Measurements from ENCODE around the gene PTPN18.

PTPN18 gene

DNA sequence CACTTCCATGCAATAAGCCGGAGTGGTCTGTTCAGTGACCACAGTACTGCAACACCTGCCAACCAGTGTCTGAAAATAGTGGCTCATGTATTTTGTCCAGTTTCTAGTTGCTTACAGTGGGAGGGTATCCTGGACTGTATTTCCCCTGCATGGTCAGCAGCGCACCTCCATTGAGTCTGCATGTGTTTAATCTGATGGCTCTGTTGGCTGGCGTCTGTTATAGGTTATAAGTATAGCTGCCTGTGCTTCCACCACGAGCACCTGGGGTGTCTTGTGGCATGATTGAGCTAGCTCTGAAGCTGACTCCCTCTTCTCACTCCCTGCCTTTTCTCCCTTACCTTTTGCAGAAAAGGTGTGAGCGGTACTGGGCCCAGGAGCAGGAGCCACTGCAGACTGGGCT, 12.9 kb downstream of the PTPN18 start:
- no peak for DNase-seq

DNA sequence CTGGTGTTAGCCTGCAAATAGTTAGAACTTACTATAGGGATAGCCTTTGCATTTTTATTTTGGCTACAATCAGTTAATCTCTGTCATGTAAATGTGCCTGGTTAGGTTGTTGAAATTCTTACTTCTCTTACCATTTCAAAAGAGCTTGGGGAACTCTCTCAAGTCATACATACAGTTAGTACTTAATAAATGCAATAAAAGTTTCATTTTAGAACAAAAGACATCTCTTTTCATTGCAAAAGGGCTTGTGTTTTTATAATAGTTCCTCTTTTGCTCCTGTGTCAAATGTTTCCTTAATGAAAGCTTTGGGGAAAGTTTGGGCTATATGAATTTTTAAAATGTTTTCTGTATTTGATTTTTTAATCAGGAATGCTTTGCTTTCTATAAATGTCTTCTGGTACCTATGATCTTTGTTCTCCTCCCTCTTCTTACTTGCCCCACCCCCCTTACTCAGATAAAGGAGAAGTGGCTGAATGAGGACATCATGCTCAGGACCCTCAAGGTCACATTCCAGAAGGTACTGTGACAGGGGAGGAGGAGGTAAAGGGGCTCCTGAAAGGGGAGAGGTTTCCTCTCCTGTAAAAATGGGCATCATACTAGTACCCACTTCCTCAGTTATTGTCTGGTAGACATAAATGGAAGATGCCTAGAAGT, 13.6 kb downstream of the PTPN18 start:
- no peak for DNase-seq

DNA sequence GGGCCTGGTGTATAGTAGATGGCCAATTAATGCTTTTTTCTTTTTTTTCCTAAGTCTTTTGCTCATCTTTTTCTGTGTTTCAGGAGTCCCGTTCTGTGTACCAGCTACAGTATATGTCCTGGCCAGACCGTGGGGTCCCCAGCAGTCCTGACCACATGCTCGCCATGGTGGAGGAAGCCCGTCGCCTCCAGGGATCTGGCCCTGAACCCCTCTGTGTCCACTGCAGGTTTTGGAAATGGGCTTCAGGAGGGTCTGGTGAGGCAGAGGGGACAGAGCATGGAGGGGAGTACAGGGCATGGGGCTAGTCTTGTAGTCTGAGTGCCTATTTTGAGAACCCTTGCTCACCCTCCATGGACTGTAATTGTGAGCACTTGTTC, 14.1 kb downstream of the PTPN18 start:
- no peak for DNase-seq

DNA sequence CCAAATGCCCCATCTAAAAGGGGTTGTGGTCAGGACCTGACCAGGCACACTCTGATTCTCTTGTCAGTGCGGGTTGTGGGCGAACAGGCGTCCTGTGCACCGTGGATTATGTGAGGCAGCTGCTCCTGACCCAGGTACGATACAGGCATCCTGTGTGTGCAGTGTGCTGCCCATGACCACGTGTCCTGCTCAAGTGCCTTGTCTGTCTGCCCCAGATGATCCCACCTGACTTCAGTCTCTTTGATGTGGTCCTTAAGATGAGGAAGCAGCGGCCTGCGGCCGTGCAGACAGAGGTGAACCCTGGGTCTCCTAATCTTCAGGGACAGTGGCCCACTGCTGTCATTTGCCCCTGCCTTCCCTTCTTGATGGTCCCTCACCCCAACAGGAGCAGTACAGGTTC, 14.6 kb downstream of the PTPN18 start:
- no peak for DNase-seq

DNA sequence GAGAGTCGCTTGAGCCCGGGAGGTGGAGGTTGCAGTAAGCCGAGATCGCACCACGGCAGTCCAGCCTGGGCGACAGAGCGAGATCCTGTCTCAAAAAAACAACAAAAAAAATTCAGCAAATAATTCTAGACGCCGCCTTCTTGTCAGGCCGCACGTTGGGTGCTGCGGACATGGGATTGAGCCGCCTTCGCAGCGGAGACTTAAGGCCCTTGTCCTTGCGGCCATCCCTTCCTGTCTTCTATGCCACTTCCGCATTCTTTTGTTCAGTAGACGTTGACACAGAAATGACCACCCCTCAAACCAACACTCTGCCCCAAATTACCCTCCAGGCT, 15.8 kb downstream of the PTPN18 start:
- no peak for DNase-seq

DNA sequence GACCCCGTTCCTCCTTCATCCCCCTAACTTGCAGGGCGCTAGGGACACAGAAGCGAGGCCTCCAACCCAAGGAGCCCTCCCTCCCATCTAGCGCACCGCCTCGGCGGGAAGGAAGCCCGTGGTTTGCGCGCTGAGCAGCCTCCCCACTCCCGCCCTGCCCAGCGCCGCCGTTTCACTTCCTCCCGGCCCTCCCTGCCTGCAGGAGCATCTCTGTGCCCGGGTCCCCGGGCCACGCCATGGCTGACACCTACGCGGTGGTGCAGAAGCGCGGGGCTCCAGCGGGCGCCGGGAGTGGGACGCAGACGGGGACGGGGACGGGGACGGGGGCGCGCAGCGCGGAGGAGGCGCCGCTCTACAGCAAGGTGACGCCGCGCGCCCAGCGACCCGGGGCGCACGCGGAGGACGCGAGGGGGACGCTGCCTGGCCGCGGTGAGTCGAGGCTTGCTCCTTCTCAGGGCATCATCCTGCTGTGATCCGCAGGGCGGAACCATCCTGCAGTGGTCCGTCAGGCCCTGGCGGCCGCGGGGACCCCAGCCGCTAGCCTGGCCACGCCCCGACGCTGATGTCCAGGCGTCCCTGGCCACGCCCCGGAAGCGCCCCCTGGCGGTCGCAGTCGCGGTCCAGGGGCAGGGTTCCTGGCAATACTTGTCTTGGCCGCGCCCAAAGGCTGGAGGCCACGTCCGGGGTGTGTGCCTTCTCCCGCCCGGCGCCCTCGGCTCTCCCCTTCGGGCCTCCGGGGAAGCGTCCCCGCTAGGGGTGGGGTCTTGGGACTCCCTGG, 16.4 kb downstream of the PTPN18 start:
- peak; percentile 51 for DNase-seq

DNA sequence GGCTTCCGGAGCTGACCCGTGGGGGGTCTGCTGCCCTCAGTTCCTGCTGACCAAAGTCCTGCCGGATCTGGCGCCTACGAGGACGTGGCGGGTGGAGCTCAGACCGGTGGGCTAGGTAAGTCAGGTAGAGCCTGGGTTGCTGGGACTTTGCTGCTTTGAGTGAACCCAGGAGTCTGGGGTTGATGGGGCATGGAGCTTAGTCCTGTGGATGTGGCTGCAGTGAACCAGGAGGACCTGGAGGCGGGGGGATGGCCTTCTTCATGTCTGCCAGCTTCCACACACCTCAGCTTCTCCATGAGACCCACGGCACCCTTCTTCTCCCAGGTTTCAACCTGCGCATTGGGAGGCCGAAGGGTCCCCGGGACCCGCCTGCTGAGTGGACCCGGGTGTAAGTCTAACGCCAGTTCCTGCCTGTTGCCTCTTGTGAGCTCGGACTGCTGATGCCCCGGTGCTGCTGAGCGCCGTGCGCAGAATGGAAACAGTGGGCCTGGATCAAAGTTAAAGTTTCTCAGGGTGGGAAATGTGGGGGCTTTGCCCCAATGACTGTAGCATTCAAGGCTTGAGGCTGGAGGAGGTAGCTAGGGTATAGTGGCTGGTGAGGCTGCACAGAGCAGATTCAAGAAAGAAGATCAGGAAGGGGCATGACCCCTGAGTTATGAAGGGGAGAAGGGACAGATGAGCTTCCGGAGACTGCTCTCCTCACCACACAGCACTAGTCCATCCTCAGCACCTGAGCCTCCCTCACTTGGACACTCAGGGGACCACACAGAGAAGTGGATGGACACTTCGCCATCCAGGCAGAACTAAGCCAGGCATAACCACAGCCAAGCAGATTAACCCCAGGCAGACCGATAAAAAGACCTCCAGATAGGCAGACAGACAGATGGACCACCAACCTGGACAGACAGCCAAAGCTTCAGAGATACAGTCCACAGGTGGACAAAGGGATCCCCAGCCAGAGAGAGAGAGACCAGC, 17.3 kb downstream of the PTPN18 start:
- no peak for DNase-seq

DNA sequence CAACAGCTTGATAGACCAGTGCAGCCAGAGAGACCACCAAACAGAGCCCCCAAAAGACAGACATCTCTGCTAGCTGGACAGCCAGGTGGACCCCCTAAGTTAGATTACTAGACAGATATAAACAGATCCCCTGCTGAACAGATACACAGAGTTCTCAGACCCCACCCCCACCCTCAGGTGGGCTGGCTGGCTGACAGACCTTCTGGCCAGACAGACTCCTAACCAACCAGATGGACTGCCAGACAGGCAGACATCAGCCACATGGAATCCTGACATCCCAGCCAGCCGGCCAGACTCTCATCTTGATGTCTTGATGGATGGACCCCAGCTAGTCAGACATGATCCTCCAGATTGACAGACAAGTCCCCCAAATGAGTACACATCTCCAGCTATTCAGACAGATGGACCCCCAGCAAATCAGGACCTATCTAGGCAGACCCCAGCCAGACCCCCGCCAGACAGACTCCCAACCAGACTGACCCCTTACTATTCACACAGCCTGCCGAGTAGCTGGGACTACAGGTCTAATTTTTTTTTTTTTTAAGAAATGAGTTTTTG, 18.0 kb downstream of the PTPN18 start:
- DNase-seq, result no peak

DNA sequence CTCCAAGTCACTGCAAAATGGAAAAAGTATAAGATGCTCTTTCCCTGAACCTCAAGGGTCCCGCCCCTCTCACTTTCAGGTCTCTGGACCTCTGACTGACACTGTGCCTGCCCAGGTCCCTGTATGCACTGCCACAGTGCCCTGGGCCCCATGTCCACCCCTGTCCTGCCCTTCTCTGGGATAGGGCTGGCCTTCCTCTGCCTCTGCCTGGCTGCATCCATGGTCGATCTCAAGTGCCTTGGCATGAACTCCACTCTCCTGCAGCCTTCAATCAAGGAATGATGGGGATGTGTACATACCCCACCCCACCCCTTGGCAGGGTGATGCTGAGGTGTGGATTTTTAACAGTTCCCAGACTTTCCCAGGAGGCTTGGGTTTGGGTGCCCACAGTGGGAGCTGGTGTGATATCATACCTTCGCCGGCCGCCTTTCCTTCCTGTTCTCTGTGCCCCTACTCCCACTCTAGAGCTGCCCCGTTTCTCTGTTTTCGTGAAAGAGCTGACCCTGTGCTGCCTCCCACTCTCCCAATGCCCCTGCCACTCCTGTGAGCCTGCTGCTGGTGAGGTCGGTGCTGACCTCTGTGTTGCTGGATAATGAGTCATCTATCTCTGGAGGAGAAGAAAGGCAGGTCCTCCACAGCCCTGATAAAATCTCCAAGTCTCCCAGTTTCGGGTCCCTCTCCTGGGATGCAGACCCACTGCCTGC, 18.9 kb downstream of the PTPN18 start:
- no peak for DNase-seq

DNA sequence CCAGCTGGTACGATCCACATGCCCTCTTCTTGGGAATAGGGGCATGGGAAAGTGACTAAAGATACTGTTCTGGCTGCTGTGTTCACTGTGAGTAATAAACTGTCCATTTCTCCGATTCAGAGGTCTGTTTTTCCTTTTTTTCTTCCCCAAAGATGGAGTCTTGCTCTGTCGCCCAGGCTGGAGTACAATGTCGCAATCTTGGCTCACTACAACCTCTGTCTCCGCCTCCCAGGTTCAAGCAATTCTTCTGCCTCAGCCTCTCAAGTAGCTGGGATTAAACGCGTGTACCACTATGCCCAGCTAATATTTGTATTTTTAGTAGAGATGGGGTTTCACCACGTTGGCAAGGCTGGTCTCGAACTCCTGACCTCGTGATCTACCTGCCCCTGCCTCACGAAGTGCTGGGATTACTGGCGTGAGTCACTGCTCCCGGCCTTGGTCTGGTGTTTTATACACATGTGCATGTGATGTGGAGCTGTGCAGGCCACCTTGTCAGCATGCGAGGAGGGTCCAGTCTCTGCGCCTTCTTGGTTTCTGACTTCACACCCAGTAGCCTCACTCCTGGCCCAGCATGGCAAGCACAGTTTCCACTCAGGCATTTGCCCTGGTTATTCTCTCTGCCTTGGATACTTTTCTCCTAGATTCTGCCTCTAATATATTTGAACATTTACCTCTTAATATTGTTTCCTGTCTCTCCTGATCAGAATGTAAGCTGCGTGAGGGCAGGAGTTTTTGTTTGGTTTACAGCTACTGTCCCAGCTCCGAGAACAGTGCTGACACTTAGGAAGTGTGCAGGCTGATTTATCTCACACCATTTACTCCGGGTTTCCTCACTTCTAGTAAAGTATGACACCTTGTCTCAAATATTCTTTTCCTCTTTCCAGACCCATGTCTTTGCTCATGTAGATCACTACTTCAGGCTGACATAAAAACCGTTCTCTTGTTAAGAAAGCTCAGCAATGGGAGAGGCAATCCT, 19.7 kb downstream of the PTPN18 start:
- no peak for DNase-seq

DNA sequence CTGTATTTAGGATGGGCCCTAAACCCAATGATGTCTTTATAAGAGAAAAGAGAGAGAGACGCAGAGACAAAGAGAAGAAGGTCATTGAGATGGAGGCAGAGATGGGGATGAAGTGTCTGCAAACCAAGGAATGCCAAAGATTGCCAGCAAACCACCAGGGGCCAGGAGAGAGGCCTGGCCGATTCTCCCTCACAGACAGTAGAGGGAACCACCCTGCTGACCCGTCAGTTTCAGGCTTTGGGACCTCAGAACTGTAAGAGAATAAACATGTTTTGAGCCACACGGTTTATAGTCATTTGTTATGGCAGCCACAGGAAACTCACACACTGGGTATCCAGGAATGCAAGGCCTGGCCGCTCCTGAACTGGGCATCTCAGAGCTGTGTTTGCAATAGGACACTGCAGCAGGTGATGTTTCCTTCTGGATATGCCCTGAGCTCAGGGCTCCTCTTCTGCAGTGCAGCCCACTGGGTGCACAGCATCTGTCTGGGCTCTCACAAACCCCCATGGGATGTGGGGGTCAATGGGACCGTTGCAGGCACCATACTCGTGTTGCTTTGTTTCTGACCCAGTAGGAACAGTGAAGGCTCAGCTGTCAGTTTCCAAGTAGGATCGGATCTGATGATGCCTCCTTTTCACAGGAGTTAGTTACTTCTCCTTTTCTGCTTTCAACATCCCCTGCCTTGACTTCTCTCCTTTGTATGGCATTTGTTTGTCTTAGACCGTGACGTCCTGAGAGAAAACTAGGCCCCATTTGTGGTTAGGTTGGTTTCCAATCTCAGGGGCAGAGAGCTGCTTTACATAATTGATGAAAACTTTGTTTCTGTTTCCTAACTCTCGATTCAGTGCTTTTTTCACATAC, 20.8 kb downstream of the PTPN18 start:
- no peak for DNase-seq

DNA sequence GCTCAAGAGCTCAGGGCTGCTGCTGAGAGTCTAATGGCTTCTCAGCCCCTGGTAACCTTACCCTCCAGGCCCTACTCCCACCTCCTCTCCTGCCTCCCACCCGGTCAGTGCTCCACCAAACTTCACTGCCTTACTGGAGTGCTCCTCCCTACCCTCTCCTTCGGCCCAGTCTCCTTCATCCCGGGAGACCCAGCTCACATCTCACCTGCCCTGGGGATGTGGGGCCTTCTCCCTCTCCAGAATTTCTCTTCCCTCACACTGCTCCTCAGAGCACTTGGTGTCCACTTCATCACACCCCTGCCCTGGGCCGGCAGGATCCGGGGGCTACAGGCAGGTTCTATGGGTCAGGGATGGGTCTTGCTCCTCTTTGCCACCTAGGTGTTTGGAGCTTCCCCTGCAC, 21.6 kb downstream of the PTPN18 start:
- no peak for DNase-seq

DNA sequence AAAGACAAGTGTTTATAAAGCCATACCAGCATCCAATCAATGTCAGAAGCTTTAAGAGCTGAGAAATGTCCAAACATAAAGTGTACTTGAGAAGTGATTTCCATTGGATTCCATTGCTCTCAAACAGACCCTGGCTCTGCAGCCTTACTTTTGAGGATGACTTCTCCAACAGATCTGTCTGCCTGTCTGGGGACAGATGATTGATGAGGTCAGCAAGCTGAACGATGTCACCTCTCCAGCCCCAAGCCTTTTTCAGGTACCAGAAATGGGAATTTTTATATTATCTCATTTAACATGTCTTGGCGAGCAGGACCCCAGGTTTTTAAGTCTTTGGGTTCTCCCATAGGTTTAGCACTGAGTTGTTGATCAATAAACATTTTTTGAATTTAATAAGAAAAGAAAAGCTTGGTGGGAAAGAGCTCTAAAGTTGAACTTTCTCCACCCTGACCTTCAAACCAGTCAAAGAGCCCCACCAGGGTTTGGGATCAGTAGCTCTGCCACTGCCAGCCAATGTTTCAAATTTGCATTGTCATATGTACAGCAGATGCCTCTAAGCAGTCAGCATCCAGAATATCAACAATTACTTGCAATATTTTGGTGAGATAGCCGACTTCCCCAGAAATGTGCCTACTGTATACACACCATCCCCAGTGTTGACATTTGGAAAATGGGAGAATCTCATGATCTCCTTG, 22.5 kb downstream of the PTPN18 start:
- no peak for DNase-seq

DNA sequence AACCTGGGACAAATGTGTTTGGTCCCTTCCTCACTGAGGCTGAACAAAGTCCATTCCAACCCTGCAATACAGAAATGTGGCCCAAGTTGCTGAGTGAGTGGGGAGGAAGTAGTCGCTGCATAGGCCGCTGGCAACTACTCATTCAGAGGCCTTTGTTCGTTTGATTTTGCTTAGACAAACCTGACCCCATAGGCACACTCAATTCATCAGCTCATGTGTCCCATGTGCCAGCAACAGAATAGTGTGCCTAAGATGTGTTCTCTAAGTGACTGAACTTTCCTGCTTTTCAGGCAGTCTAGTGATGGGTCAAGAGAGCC, 23.0 kb downstream of the PTPN18 start:
- DNase-seq, result no peak

DNA sequence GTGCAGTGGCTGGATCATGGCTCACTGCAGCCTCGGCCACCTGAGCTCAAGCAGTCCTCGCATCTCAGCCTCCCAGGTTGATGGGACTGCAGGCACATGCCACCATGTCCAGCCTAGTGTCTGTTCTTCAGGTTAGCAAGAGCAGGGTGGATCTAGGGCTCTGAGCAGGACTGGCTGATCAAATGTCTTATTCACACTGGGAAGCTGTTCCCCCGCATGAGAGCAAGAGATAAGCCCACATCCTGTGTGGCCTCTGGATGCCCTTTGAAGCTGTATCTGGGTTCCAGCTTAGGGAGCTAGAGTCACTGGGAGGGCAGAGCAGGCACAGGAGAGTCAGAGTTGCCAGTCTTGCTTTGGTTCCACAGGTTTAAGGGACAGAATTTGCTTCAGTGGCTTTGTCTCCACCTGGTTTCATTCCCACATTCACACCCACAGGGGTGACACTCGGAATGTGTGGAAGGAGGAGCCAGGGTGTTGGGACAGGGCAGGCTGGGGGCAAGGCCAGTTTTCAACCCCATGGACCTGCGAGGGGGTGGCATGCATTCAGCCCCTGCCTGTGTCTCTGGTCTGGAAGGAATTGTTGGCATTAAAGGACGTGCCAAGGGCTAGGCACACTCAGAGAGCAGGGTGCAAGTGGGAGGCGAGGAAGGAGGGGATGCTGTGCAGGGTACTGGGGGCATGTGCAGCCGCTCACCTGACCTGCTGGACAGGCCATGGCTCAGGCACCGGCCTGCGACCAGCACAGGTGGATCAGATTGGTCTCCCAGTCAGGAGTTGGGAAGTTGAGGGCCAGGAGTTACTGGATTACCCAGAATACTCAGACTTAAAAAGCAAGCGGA, 24.5 kb downstream of the PTPN18 start:
- DNase-seq, result no peak

DNA sequence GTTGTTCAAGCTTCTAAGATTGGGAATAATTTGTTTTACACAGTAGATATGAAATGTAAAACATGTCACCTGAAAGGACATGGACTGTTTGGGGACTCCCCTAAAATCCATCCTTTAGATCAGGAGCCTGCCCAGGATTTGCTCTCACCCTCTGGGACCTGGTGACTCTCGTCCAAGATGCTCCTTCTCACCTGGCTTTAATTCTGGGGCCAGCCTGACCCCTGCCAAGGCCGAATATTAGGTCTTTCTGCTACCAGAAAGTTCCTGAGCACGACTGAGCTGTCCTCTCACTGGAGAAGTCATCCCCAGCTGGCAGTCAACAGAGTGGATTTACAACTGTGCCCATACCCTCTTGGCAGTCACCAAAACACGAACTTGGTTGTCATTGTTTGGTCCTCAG, 25.3 kb downstream of the PTPN18 start:
- no peak for DNase-seq

DNA sequence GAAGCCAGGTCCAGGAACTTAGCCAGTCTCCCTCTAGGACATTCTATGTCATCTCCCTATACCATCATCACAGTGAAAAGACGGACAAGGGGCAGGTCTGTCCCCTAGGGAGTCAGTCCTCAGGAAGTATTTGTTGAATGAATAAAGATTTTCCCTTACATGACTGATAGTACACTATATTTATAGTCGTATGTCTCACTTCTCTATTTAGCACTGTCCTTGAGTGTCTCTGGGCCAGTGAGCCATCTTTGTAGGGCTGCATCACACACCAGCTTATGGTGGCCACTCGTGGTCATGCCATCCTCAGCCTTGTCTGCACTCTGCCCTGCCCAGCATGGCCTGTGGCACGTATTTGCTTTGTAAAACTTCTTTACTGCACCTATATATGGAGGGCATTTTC, 25.8 kb downstream of the PTPN18 start:
- no peak for DNase-seq

DNA sequence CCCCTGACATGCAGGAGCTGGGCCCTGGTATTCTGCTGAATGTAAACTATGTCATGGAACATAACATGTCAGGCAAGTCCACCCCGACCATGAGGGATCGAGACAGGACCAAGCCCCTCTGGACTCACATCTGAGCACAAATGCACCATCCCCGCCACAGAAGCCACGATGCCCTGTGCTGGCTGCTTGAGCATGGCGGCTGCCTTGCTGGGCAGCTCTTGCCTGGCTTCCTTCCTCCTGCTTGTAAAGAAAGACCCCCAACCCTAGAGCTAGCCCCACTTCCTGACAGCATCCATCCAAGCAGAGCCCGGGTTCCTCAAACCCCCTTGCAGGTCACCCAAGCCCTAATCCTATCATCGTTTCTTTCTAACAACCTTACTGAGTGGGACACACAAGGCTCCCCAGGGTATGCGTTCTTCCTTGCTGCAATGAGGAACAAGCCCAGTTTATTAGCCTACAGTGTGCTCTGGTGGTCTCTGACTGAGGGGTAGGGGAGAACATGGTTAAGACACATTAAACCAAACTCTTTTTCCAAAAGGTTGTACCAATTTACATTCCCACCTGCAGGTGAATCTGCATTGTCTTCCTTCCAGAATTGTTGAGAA, 26.6 kb downstream of the PTPN18 start:
- no peak for DNase-seq

DNA sequence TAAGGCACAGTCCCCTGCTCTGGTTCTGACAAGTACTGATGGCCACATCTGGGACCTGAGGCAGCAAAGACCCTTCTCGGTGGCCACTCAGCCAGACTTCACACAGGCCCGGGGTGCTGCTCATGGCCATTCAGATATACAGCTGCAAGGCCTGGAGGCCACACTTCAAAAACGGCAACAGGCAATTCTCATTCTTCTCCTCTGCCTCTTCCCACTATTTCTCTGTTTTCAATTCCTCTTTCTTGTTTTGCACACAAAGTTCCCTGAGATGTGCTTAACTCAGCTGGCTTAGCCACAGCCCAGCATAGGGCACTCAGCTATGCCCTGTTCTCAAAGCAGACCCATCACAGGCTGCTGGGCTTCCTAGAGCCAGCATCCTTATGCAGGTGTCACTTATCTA, 29.9 kb downstream of the PTPN18 start:
- no peak for DNase-seq
